Keratinocyte (primary cell): ENCODE results near the gene LOXHD1. TPM values are rescaled to one million over a fixed set of nuclear protein-coding genes. Genes with fewer than 3 reads are reported as not detected.

Experiments
- DNase-seq: peaks from one replicate; pipeline ENCODE4 v3.0.0-alpha.2; 2011; ENCODE audit warnings: low read depth, missing footprints, low spot score
- FAIRE-seq: peaks from 2 replicates; lab custom pipeline; 2011; peaks lifted over from hg19 to GRCh38; lab: Jason Lieb, UNC
- H2AFZ ChIP-seq: 2 replicates; pipeline ENCODE4 v1.6.0; 2012; ENCODE audit warnings: low read length, control low read depth, inconsistent platforms; ENCODE audit not compliant: control insufficient read depth
- H3K27ac ChIP-seq: 2 replicates; pipeline ENCODE4 v1.5.1; 2011; ENCODE audit warnings: low read length; ENCODE audit not compliant: control insufficient read depth, insufficient read depth
- H3K27me3 ChIP-seq: 3 replicates; pipeline ENCODE4 v1.6.0; 2011; ENCODE audit warnings: low read length; ENCODE audit not compliant: control insufficient read depth, insufficient read depth; ENCODE audit errors: extremely low read depth
- H3K36me3 ChIP-seq, 2 experiments: 2 replicates in 1 of 2; 3 replicates in 1 of 2; pipeline ENCODE4 v1.5.1; 2011; ENCODE audit warnings: low read length in 2 of 2, mild to moderate bottlenecking in 1 of 2; ENCODE audit not compliant: control insufficient read depth in 2 of 2, insufficient read depth in 2 of 2; ENCODE audit errors: extremely low read depth in 1 of 2
- H3K4me1 ChIP-seq: 3 replicates; pipeline ENCODE4 v1.5.1; 2011; ENCODE audit warnings: low read length; ENCODE audit not compliant: control insufficient read depth, insufficient read depth; ENCODE audit errors: extremely low read depth
- H3K4me2 ChIP-seq: 3 replicates; pipeline ENCODE4 v1.6.0; 2011; ENCODE audit warnings: low read depth, low read length; ENCODE audit not compliant: control insufficient read depth, insufficient read depth; ENCODE audit errors: extremely low read depth
- H3K4me3 ChIP-seq, 3 experiments: fragments of 200-600 bp in 1 of 3; sonication (generic) in 1 of 3; 2 replicates in 2 of 3; 3 replicates in 1 of 3; pipeline ENCODE4 v1.5.1; 2011 to 2016; ENCODE audit warnings: low read length in 3 of 3, mild to moderate bottlenecking in 3 of 3, control low read depth in 2 of 3, inconsistent platforms in 1 of 3, low read depth in 1 of 3, mixed read lengths in 1 of 3, mixed run types in 1 of 3, moderate library complexity in 1 of 3; ENCODE audit not compliant: control insufficient read depth in 2 of 3, insufficient read depth in 2 of 3; ENCODE audit errors: extremely low read depth in 1 of 3
- H3K79me2 ChIP-seq: 2 replicates; pipeline ENCODE4 v1.6.0; 2012; ENCODE audit warnings: low read length; ENCODE audit not compliant: control insufficient read depth, insufficient read depth
- H3K9ac ChIP-seq: 3 replicates; pipeline ENCODE4 v1.6.0; 2011; ENCODE audit warnings: low read length; ENCODE audit not compliant: control insufficient read depth, insufficient read depth; ENCODE audit errors: extremely low read depth
- H3K9me1 ChIP-seq: 3 replicates; pipeline ENCODE4 v1.6.0; 2011; ENCODE audit warnings: low read length; ENCODE audit not compliant: control insufficient read depth, insufficient read depth; ENCODE audit errors: extremely low read depth
- H3K9me3 ChIP-seq: 2 replicates; pipeline ENCODE4 v1.5.1; 2012; ENCODE audit warnings: low read depth, low read length; ENCODE audit not compliant: control insufficient read depth
- H4K20me1 ChIP-seq: 3 replicates; pipeline ENCODE4 v1.6.0; 2011; ENCODE audit warnings: low read length; ENCODE audit not compliant: control insufficient read depth, insufficient read depth; ENCODE audit errors: extremely low read depth
- EZH2 ChIP-seq: IDR thresholded peaks from one replicate; pipeline ENCODE4 v1.6.1; 2012; ENCODE audit warnings: inconsistent platforms, mild to moderate bottlenecking, low read length, moderate library complexity
- dilution Hi-C: fragments of 300-500 bp; cut with MboI; formaldehyde crosslinking; loops from one replicate; pipeline ENCODE4 v1.7.0; 2020; ENCODE audit warnings: low sequenced_read_pairs; ENCODE audit not compliant: extremely low pct_ligation_motif_present
- polyA plus RNA-seq, 5 experiments: library from polyadenylated mRNA; depleted of rRNA in 3 of 5; stranded (reverse) in 3 of 5; stranded (forward) in 1 of 5; unstranded in 1 of 5; fragments of >200 nt; gene quantifications; 1 replicate in 1 of 5; 2 replicates in 3 of 5; 3 replicates in 1 of 5; pipeline versions ENCODE4 v1.2.1 to v1.2.3, GENCODE V29; 2011 to 2012; ENCODE audit warnings: missing spikeins in 2 of 5, low read depth in 1 of 5, low replicate concordance in 1 of 5
- TF ChIP-seq, protein P1 (sequence below), 3 experiments: IDR thresholded peaks in 1 of 3; conservative IDR thresholded peaks in 1 of 3; optimal IDR thresholded peaks in 1 of 3; 2 replicates in 2 of 3; 3 replicates in 1 of 3; pipeline versions ENCODE3 to v1.5.1; 2011; ENCODE audit warnings: low read length in 3 of 3, mild to moderate bottlenecking in 3 of 3, moderate library complexity in 2 of 3, control low read depth in 1 of 3, inconsistent platforms in 1 of 3; ENCODE audit not compliant: insufficient read depth in 2 of 3; ENCODE audit errors: extremely low read depth in 1 of 3

Gene LOXHD1
- polyA plus RNA-seq, 1 donor (not counting 4 experiments of a cell fraction or from before 2014, with no cell fraction given) = not detected

DNA sequence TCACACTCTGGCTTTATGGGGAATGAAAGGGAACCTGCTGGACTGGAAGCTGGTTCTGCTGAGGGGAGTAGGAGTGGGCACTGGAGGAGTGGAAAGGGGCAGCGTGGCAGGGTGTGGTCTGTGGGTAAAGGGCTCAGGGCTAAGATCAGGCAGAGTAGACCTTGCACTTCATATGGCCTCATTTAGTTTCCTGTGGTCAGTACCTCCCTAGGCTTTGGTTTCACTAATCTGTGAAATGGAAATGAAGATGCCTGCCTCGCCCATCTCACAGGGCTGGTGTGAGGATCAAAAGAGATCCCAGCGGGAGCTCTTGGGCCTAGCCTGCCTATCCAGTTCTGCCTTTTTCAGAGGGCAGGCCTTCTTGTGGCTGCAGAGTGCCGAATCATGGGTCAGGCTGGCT lies 208.7 kb downstream of the LOXHD1 start:
- no peak for FAIRE-seq
- H3K4me2 ChIP-seq = no peak overlapping the region

DNA sequence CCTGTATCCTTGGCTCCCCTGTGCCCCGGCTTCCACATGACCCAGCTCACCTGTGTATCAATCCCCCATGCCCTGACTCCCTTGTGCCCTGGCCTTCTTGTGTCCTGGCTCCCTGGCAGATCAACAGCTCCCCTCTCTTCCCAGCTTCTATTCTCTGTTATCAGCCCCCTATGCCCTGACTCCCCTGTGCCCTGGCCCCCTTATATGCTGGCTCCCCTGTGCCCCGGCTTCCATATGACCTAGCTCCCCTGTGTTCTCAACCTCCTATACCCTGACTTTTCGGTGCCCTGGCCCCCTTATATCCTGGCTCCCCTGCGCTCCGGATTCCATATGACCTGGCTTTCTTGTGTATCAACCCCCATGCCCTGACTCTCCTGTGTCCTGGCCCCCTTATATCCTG lies 209.2 kb downstream of the LOXHD1 start:
- Histone ChIP-seq H3K27me3 (no peaks in the 10 kb centered on the region), H3K79me2 (no peaks in the 10 kb centered on the region), H3K9me3 (peaks cover 2% of the 10 kb centered on the region), H3K36me3 (no peaks in the 10 kb centered on the region), H3K9me1 (no peaks in the 10 kb centered on the region), H2AFZ (no peak overlapping the region), H3K9ac (no peak overlapping the region), H3K4me1 (no peaks in the 10 kb centered on the region), H3K4me2 (no peak overlapping the region), H4K20me1 (no peaks in the 10 kb centered on the region), H3K27ac (no peak overlapping the region), H3K4me3 (no peak overlapping the region)
- dilution Hi-C loops = no loop called here
- FAIRE-seq = no peak
- no peak for TF ChIP-seq EZH2
- TF ChIP-seq, protein P1, sequence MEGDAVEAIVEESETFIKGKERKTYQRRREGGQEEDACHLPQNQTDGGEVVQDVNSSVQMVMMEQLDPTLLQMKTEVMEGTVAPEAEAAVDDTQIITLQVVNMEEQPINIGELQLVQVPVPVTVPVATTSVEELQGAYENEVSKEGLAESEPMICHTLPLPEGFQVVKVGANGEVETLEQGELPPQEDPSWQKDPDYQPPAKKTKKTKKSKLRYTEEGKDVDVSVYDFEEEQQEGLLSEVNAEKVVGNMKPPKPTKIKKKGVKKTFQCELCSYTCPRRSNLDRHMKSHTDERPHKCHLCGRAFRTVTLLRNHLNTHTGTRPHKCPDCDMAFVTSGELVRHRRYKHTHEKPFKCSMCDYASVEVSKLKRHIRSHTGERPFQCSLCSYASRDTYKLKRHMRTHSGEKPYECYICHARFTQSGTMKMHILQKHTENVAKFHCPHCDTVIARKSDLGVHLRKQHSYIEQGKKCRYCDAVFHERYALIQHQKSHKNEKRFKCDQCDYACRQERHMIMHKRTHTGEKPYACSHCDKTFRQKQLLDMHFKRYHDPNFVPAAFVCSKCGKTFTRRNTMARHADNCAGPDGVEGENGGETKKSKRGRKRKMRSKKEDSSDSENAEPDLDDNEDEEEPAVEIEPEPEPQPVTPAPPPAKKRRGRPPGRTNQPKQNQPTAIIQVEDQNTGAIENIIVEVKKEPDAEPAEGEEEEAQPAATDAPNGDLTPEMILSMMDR (optimal IDR thresholded peaks at IDR 0.05 in 1 of 3, IDR thresholded peaks at IDR 0.05 in 1 of 3, conservative IDR thresholded peaks at IDR 0.05 in 1 of 3; ENCODE audit: extremely low read depth in 1 of 3, insufficient read depth in 2 of 3, low read length in 3 of 3) = no peak
- DNase-seq = no peak

More for the DNA sequence above, 208.7 kb downstream of the LOXHD1 start:
- DNase-seq = no peak
- dilution Hi-C loops = no loop called here
- H3K4me1 ChIP-seq = no peaks in the 10 kb centered on the region
- H3K4me3 ChIP-seq = no peak overlapping the region
- H3K9me3 ChIP-seq = peaks cover 2% of the 10 kb centered on the region
- TF ChIP-seq, protein P1 (optimal IDR thresholded peaks at IDR 0.05 in 1 of 3, IDR thresholded peaks at IDR 0.05 in 1 of 3, conservative IDR thresholded peaks at IDR 0.05 in 1 of 3; ENCODE audit: extremely low read depth in 1 of 3, insufficient read depth in 2 of 3, low read length in 3 of 3) = no peak
- no peaks in the 10 kb centered on the region for H3K9me1 ChIP-seq
- H2AFZ ChIP-seq = no peak overlapping the region
- no peaks in the 10 kb centered on the region for H4K20me1 ChIP-seq
- no peaks in the 10 kb centered on the region for H3K27me3 ChIP-seq
- H3K79me2 ChIP-seq = no peaks in the 10 kb centered on the region
- no peak overlapping the region for H3K27ac ChIP-seq
- no peak overlapping the region for H3K9ac ChIP-seq
- H3K36me3 ChIP-seq = no peaks in the 10 kb centered on the region
